H1 (cell line): ENCODE data around the gene PCED1B. TPM values are rescaled to one million over a fixed set of nuclear protein-coding genes. Genes with fewer than 3 reads are reported as not detected.

Experiments used
- CTCF ChIA-PET: fragments of 300-600 bp; sonication (Branson Sonifier 250); formaldehyde crosslinking; loops from one replicate; lab custom pipeline; 2021; ENCODE audit not compliant: partially characterized antibody; lab: Charles Lee
- POLR2A ChIA-PET: fragments of 300-600 bp; sonication (Branson Sonifier 250); formaldehyde crosslinking; loops from one replicate; lab custom pipeline; 2021; ENCODE audit warnings: inconsistent platforms; ENCODE audit not compliant: partially characterized antibody; lab: Charles Lee
- DNase-seq, 2 experiments: peaks; one replicate each; pipeline versions ENCODE4 v3.0.0 to v3.0.0-alpha.2; 2010 to 2022; ENCODE audit warnings: low spot score in 2 of 2, low read depth in 1 of 2, mixed read lengths in 1 of 2
- FAIRE-seq: peaks from 2 replicates; lab custom pipeline; 2011; peaks lifted over from hg19 to GRCh38; lab: Jason Lieb, UNC
- H2AFZ ChIP-seq: 2 replicates; pipeline ENCODE4 v1.8.1; 2012; ENCODE audit warnings: low read length, inconsistent platforms
- H2AK5ac ChIP-seq: 2 replicates; pipeline ENCODE4 v1.6.1; 2013; ENCODE audit warnings: low read depth, low read length
- H2BK120ac ChIP-seq: replicated peaks from 2 replicates; pipeline ENCODE3; 2013; ENCODE audit warnings: low read depth, low read length, inconsistent platforms
- H2BK12ac ChIP-seq: 2 replicates; pipeline ENCODE4 v1.6.1; 2013; ENCODE audit warnings: low read depth, low read length
- H2BK15ac ChIP-seq: 2 replicates; pipeline ENCODE4 v1.6.1; 2013; ENCODE audit warnings: low read length
- H2BK20ac ChIP-seq: 2 replicates; pipeline ENCODE4 v1.6.1; 2013; ENCODE audit warnings: low read length
- H2BK5ac ChIP-seq: 2 replicates; pipeline ENCODE4 v1.6.1; 2013; ENCODE audit warnings: low read depth, low read length
- H3K14ac ChIP-seq: 2 replicates; pipeline ENCODE4 v1.6.1; 2013; ENCODE audit warnings: inconsistent platforms; ENCODE audit not compliant: insufficient read length
- H3K18ac ChIP-seq: 2 replicates; pipeline ENCODE4 v1.6.1; 2013; ENCODE audit warnings: low read length; ENCODE audit errors: extremely low read depth
- H3K23ac ChIP-seq: 2 replicates; pipeline ENCODE4 v1.6.1; 2013; ENCODE audit warnings: inconsistent platforms; ENCODE audit not compliant: insufficient read length
- H3K23me2 ChIP-seq: 2 replicates; pipeline ENCODE4 v1.6.1; 2013; ENCODE audit warnings: low read depth, low read length
- H3K27ac ChIP-seq: 2 replicates; pipeline ENCODE4 v1.6.1; 2011; ENCODE audit warnings: low read depth, low read length, inconsistent platforms
- H3K27me3 ChIP-seq, 4 experiments: replicated peaks in 1 of 4; 1 replicate in 1 of 4; 2 replicates in 3 of 4; pipeline versions ENCODE4 v1.6.1 to v1.8.1; 2011 to 2013; ENCODE audit warnings: low read length in 3 of 4, mild to moderate bottlenecking in 3 of 4, inconsistent platforms in 2 of 4, mixed read lengths in 2 of 4, moderate library complexity in 1 of 4; ENCODE audit not compliant: control insufficient read depth in 3 of 4, insufficient read depth in 3 of 4; ENCODE audit errors: extremely low read depth in 1 of 4
- H3K36me3 ChIP-seq, 4 experiments: 2 replicates each; pipeline versions ENCODE4 v1.6.1 to v1.8.1; 2011 to 2013; ENCODE audit warnings: mild to moderate bottlenecking in 4 of 4, low read length in 3 of 4, moderate library complexity in 2 of 4, control low read depth in 1 of 4, inconsistent platforms in 1 of 4; ENCODE audit not compliant: insufficient read depth in 4 of 4, control insufficient read depth in 2 of 4
- H3K4ac ChIP-seq: replicated peaks from 2 replicates; pipeline ENCODE3; 2013; ENCODE audit warnings: low read length, low read depth, mixed read lengths, inconsistent platforms; ENCODE audit not compliant: insufficient read length
- H3K4me1 ChIP-seq, 4 experiments: replicated peaks in 1 of 4; 1 replicate in 1 of 4; 2 replicates in 3 of 4; pipeline versions ENCODE4 v1.6.1 to v1.8.1; 2011 to 2013; ENCODE audit warnings: low read length in 3 of 4, inconsistent platforms in 2 of 4, mixed read lengths in 1 of 4; ENCODE audit not compliant: insufficient read depth in 4 of 4, control insufficient read depth in 3 of 4
- H3K4me2 ChIP-seq, 2 experiments: 2 replicates each; pipeline versions ENCODE4 v1.6.1 to v1.8.1; 2011 to 2013; ENCODE audit warnings: low read depth in 2 of 2, low read length in 2 of 2, control low read depth in 1 of 2, inconsistent platforms in 1 of 2, mild to moderate bottlenecking in 1 of 2; ENCODE audit not compliant: insufficient read depth in 1 of 2
- H3K4me3 ChIP-seq, 4 experiments: fragments of 200-600, 300-600 bp in 1 of 4; sonication (generic), shearing (Covaris generic), sonication (Bioruptor Twin) in 1 of 4; 2 replicates each; pipeline versions ENCODE4 v1.5.1 to v1.8.1; 2011 to 2016; ENCODE audit warnings: low read length in 4 of 4, low read depth in 3 of 4, control low read depth in 2 of 4, inconsistent platforms in 2 of 4, mild to moderate bottlenecking in 2 of 4, mixed read lengths in 1 of 4, moderate library complexity in 1 of 4; ENCODE audit not compliant: insufficient read depth in 2 of 4; ENCODE audit errors: extremely low read depth in 1 of 4
- H3K56ac ChIP-seq: replicated peaks from 2 replicates; pipeline ENCODE3; 2013; ENCODE audit warnings: low read depth, mild to moderate bottlenecking, mixed read lengths, low read length, inconsistent platforms; ENCODE audit not compliant: insufficient read length
- H3K79me1 ChIP-seq: 2 replicates; pipeline ENCODE4 v1.6.1; 2013; ENCODE audit warnings: low read depth, low read length, control low read depth
- H3K79me2 ChIP-seq, 2 experiments: 2 replicates each; pipeline versions ENCODE4 v1.6.1 to v1.8.1; 2012 to 2013; ENCODE audit warnings: low read length in 2 of 2, mild to moderate bottlenecking in 2 of 2, inconsistent platforms in 1 of 2; ENCODE audit not compliant: insufficient read depth in 2 of 2, control insufficient read depth in 1 of 2
- H3K9ac ChIP-seq, 4 experiments: replicated peaks in 1 of 4; 1 replicate in 1 of 4; 2 replicates in 3 of 4; pipeline versions ENCODE4 v1.6.1 to v1.8.1; 2011 to 2013; ENCODE audit warnings: low read depth in 3 of 4, low read length in 3 of 4, control low read depth in 2 of 4, mild to moderate bottlenecking in 2 of 4, moderate library complexity in 2 of 4, inconsistent platforms in 1 of 4; ENCODE audit errors: extremely low read depth in 1 of 4
- H3K9me3 ChIP-seq, 2 experiments: 2 replicates each; pipeline versions ENCODE4 v1.6.1 to v1.8.1; 2012 to 2013; ENCODE audit warnings: mild to moderate bottlenecking in 2 of 2, moderate library complexity in 2 of 2, control low read depth in 1 of 2, inconsistent platforms in 1 of 2, low read depth in 1 of 2, low read length in 1 of 2, mixed read lengths in 1 of 2; ENCODE audit not compliant: insufficient read depth in 2 of 2
- H4K20me1 ChIP-seq, 2 experiments: replicated peaks in 1 of 2; 2 replicates each; pipeline versions ENCODE3 to v1.8.1; 2011 to 2013; ENCODE audit warnings: inconsistent platforms in 2 of 2, low read length in 2 of 2, mild to moderate bottlenecking in 1 of 2; ENCODE audit not compliant: insufficient read depth in 2 of 2, control insufficient read depth in 1 of 2
- H4K5ac ChIP-seq: 2 replicates; pipeline ENCODE4 v1.6.1; 2013; ENCODE audit warnings: low read length, low read depth, mixed read lengths, inconsistent platforms; ENCODE audit not compliant: insufficient read length
- H4K8ac ChIP-seq: 2 replicates; pipeline ENCODE4 v1.8.0; 2013; ENCODE audit warnings: mild to moderate bottlenecking, moderate library complexity, low read length, inconsistent platforms; ENCODE audit not compliant: insufficient read depth; ENCODE audit errors: extremely low read depth
- H4K91ac ChIP-seq: replicated peaks from 2 replicates; pipeline ENCODE3; 2013; ENCODE audit warnings: low read length, mixed read lengths, inconsistent platforms; ENCODE audit not compliant: insufficient read length
- BACH1 ChIP-seq: IDR thresholded peaks from 2 replicates; pipeline ENCODE4 v1.6.1; 2012; ENCODE audit warnings: low read length, improper control_type of control experiment
- CBX5 ChIP-seq: fragments of 300-800, 300-1000 bp; sonication (generic); IDR thresholded peaks from 2 replicates; pipeline ENCODE4 v1.7.1; 2016; ENCODE audit warnings: antibody characterized with exemption, low read length, low read depth
- CBX8 ChIP-seq: fragments of 300-800, 300-1000 bp; sonication (generic); IDR thresholded peaks from 2 replicates; pipeline ENCODE4 v1.7.1; 2016; ENCODE audit warnings: low read depth, low read length, borderline replicate concordance
- CHD2 ChIP-seq: IDR thresholded peaks from 2 replicates; pipeline ENCODE4 v1.6.1; 2012; ENCODE audit warnings: low read length, improper control_type of control experiment
- FOSL1 ChIP-seq: IDR thresholded peaks from 2 replicates; pipeline ENCODE4 v1.6.1; 2011; ENCODE audit warnings: mild to moderate bottlenecking, low read depth, low read length, moderate library complexity; ENCODE audit not compliant: insufficient read depth
- NANOG ChIP-seq: IDR thresholded peaks from 2 replicates; pipeline ENCODE4 v1.6.1; 2011; ENCODE audit warnings: low read length, low read depth, mild to moderate bottlenecking, inconsistent platforms; ENCODE audit not compliant: insufficient read depth, poor library complexity, severe bottlenecking
- POLR2A ChIP-seq, 2 experiments: IDR thresholded peaks; 1 replicate in 1 of 2; 2 replicates in 1 of 2; pipeline ENCODE4 v1.6.1; 2011; ENCODE audit warnings: low read depth in 2 of 2, low read length in 2 of 2, mild to moderate bottlenecking in 2 of 2; ENCODE audit errors: control extremely low read depth in 1 of 2
- POLR2AphosphoS5 ChIP-seq: IDR thresholded peaks from 2 replicates; pipeline ENCODE4 v1.6.1; 2011; ENCODE audit warnings: low read depth, low read length
- RBBP5 ChIP-seq: IDR thresholded peaks from 2 replicates; pipeline ENCODE4 v1.7.1; 2012; ENCODE audit warnings: low read depth, mild to moderate bottlenecking, inconsistent platforms, low read length, moderate library complexity, borderline replicate concordance
- RNF2 ChIP-seq: fragments of 200-900, 300-1000 bp; sonication (generic); IDR thresholded peaks from 2 replicates; pipeline ENCODE4 v1.7.1; 2016; ENCODE audit warnings: borderline replicate concordance, low read depth, mild to moderate bottlenecking, antibody characterized with exemption, low read length; ENCODE audit not compliant: poor library complexity, severe bottlenecking; ENCODE audit errors: missing control alignments
- SRF ChIP-seq: IDR thresholded peaks from 2 replicates; pipeline ENCODE4 v1.6.1; 2011; ENCODE audit warnings: mild to moderate bottlenecking, low read depth, low read length, moderate library complexity
- TAF1 ChIP-seq: IDR thresholded peaks from 2 replicates; pipeline ENCODE4 v1.6.1; 2011; ENCODE audit warnings: mild to moderate bottlenecking, low read depth, low read length
- TCF12 ChIP-seq: IDR thresholded peaks from 2 replicates; pipeline ENCODE4 v1.6.1; 2011; ENCODE audit warnings: low read depth, mild to moderate bottlenecking, low read length
- TEAD4 ChIP-seq: IDR thresholded peaks from 2 replicates; pipeline ENCODE4 v1.6.1; 2012; ENCODE audit warnings: low read depth, low read length, inconsistent platforms, mixed read lengths
- WGBS, 2 experiments: shearing (Covaris generic) in 1 of 2; methylation state at CpG; one replicate each; pipeline versions ENCODE4 v1.1.6 to v1.1.7; 2013 to 2015; ENCODE audit warnings: low lambda C conversion rate in 2 of 2, mixed read lengths in 2 of 2, inconsistent platforms in 1 of 2, low coverage in 1 of 2, missing lambda C conversion rate in 1 of 2; ENCODE audit not compliant: insufficient replicate concordance in 2 of 2, insufficient coverage in 1 of 2, insufficient read length in 1 of 2; ENCODE audit errors: extremely low coverage in 1 of 2, missing lambda C conversion rate in 1 of 2; 5-methylcytosine and 5-hydroxymethylcytosine counted together
- polyA plus RNA-seq, 7 experiments: library from polyadenylated mRNA; depleted of rRNA in 3 of 7; stranded (reverse) in 5 of 7; unstranded in 2 of 7; fragments of >200 nt in 5 of 7; fragments of 200-250 nt in 2 of 7; gene quantifications; 1 replicate in 5 of 7; 2 replicates in 1 of 7; 4 replicates in 1 of 7; pipeline versions ENCODE4 v1.2.1 to v1.2.3, GENCODE V29; 2011 to 2013; ENCODE audit warnings: missing spikeins in 2 of 7, mixed read lengths in 2 of 7
- total RNA-seq: library from RNA; stranded (reverse); fragmentation: NEBNext Ultra II Directional; extraction: Animal tissue kit (Norgen Biotek cat#: 25700); gene quantifications from 2 replicates; pipeline ENCODE4 v1.2.1, GENCODE V29; 2021
- TF ChIP-seq, protein P1 (sequence below): IDR thresholded peaks from 2 replicates; pipeline ENCODE4 v1.6.1; 2012; ENCODE audit warnings: inconsistent platforms

PCED1B gene
- total and polyA plus RNA-seq, 2 of the 8 experiments (the other 6 are each of a cell fraction or from before 2014, with no cell fraction given) = 4.7 to 5.4 TPM

DNA sequence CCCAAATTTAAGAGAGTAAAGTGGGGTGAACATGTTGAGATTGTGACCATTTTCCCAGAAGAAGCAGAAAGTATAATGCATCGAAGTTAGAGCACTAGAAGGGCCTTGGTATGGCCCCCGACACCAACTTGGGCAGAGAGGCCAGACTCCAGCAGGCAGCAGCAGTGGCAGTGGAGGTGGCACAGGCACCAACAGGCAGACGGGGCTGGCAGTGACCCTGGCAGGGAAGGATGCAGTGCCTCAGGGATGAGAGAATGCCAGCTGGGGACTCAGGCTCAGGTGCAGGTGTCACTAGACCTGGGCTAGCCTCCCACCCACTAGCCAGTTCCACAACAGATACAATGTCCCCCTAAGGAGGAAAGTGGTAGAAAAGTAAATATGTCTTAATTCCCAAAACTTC, 28.0 kb downstream of the PCED1B start:
- FAIRE-seq (no peak), DNase-seq (no peak)
- Histone ChIP-seq H4K8ac (no peak overlapping the region), H3K23ac (no peak overlapping the region), H3K4me3 (no peak overlapping the region), H3K18ac (no peak overlapping the region), H3K9me3 (no peaks in the 10 kb centered on the region), H3K23me2 (no peaks in the 10 kb centered on the region), H3K4me2 (no peak overlapping the region), H3K4me1 (no peaks in the 10 kb centered on the region), H3K14ac (no peak overlapping the region), H2BK5ac (no peak overlapping the region), H3K79me2 (no peaks in the 10 kb centered on the region), H3K4ac (no peak overlapping the region), H2BK15ac (no peak overlapping the region), H4K20me1 (no peaks in the 10 kb centered on the region), H3K9ac (no peak overlapping the region), H2AK5ac (no peak overlapping the region), H3K36me3 (no peaks in the 10 kb centered on the region), H3K79me1 (no peaks in the 10 kb centered on the region), H4K91ac (no peak overlapping the region), H2BK12ac (no peak overlapping the region), H3K56ac (no peak overlapping the region), H2BK20ac (no peak overlapping the region), H3K27me3 (no peaks in the 10 kb centered on the region), H3K27ac (no peak overlapping the region), H2BK120ac (no peak overlapping the region), H4K5ac (no peak overlapping the region), H2AFZ (no peak overlapping the region)
- ChIA-PET POLR2A (no interaction called here), CTCF (interaction anchor here (0.8 kb wide), 1 partner anchor 200 kb away, joined by 3 read pairs; no protein-coding TSS in a partner anchor)
- WGBS, 2 experiments = 94% methylated on average over 3 of the region's 3 CpGs; no CpG with 5 or more reads in 1 of the 2 experiments
- TF ChIP-seq FOSL1 (no peak), TCF12 (no peak), CHD2 (no peak), NANOG (no peak), TEAD4 (no peak), RNF2 (no peak), CBX5 (no peak), SRF (no peak), TAF1 (no peak), CBX8 (no peak), BACH1 (no peak), RBBP5 (no peak), POLR2AphosphoS5 (no peak), POLR2A (IDR thresholded peaks at IDR 0.05; ENCODE audit: control extremely low read depth in 1 of 2, low read depth in 2 of 2, low read length in 2 of 2) (no peak)
- TF ChIP-seq, protein P1, sequence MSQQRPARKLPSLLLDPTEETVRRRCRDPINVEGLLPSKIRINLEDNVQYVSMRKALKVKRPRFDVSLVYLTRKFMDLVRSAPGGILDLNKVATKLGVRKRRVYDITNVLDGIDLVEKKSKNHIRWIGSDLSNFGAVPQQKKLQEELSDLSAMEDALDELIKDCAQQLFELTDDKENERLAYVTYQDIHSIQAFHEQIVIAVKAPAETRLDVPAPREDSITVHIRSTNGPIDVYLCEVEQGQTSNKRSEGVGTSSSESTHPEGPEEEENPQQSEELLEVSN = no peak
